ENCODE results near the gene FOSL2.

Gene FOSL2

GRCh38 chr2:28436525-28437051 lies 43.9 kb downstream of the FOSL2 start:
- Histone ChIP-seq H3K4me3 (ENCODE audit: low read length, poor library complexity, severe bottlenecking) (no peak overlapping the region), H3F3A (ENCODE audit: low read depth) (no peaks in the 10 kb centered on the region), H3K79me2 (ENCODE audit: insufficient read depth, low read length) (no peaks in the 10 kb centered on the region), H3K4me1 (ENCODE audit: insufficient read depth, low read length, poor library complexity, severe bottlenecking) (peaks cover 30% of the 10 kb centered on the region), H3K9me2 (replicated peaks; ENCODE audit: low read depth, low read length) (no peaks in the 10 kb centered on the region), H3K36me3 (ENCODE audit: insufficient read depth, low read length) (no peaks in the 10 kb centered on the region), H3K4me2 (ENCODE audit: low read depth, low read length, poor library complexity, severe bottlenecking) (no peak overlapping the region), H2AFZ (ENCODE audit: low read length) (no peak overlapping the region), H4K20me1 (ENCODE audit: insufficient read depth, low read length, poor library complexity, severe bottlenecking) (no peaks in the 10 kb centered on the region), H3K27me3 (ENCODE audit: insufficient read depth, low read length, poor library complexity, severe bottlenecking) (no peaks in the 10 kb centered on the region), H3K9me3 (ENCODE audit: insufficient read depth, low read depth, low read length) (peaks cover 4% of the 10 kb centered on the region; the same call in 1 of the 2 replicates), H3K9ac (ENCODE audit: low read depth, low read length, poor library complexity, severe bottlenecking) (no peak overlapping the region)
- no peak for TF ChIP-seq EZH2phosphoT487 (IDR thresholded peaks at IDR 0.05; ENCODE audit: borderline replicate concordance)
- TF ChIP-seq CTCF (conservative IDR thresholded peaks at IDR 0.05; ENCODE audit: low read length) = no peak

GRCh38 chr2:28437149-28437835 lies 44.6 kb downstream of the FOSL2 start:
- Histone ChIP-seq H3K9me2 (replicated peaks; ENCODE audit: low read depth, low read length) (no peaks in the 10 kb centered on the region), H3K4me2 (ENCODE audit: low read depth, low read length, poor library complexity, severe bottlenecking) (no peak overlapping the region)
- TF ChIP-seq CTCF (conservative IDR thresholded peaks at IDR 0.05; ENCODE audit: low read length) (no peak), EZH2phosphoT487 (IDR thresholded peaks at IDR 0.05; ENCODE audit: borderline replicate concordance) (no peak)

GRCh38 chr2:28437918-28438317 lies 45.3 kb downstream of the FOSL2 start:
- H3K4me1 ChIP-seq (ENCODE audit: insufficient read depth, low read length, poor library complexity, severe bottlenecking) = peaks cover 30% of the 10 kb centered on the region
- no peaks in the 10 kb centered on the region for H3F3A ChIP-seq (ENCODE audit: low read depth)
- H3K9me3 ChIP-seq (ENCODE audit: insufficient read depth, low read depth, low read length) = peaks cover 3% of the 10 kb centered on the region; the same call in 1 of the 2 replicates
- TF ChIP-seq EZH2phosphoT487 (IDR thresholded peaks at IDR 0.05; ENCODE audit: borderline replicate concordance) (no peak), CTCF (conservative IDR thresholded peaks at IDR 0.05; ENCODE audit: low read length) (no peak)
- no peaks in the 10 kb centered on the region for H3K9me2 ChIP-seq (replicated peaks; ENCODE audit: low read depth, low read length)
- H3K4me3 ChIP-seq (ENCODE audit: low read length, poor library complexity, severe bottlenecking) = no peak overlapping the region
- no peaks in the 10 kb centered on the region for H3K27me3 ChIP-seq (ENCODE audit: insufficient read depth, low read length, poor library complexity, severe bottlenecking)
- H3K4me2 ChIP-seq (ENCODE audit: low read depth, low read length, poor library complexity, severe bottlenecking) = no peak overlapping the region
- no peak overlapping the region for H2AFZ ChIP-seq (ENCODE audit: low read length)
- H3K9ac ChIP-seq (ENCODE audit: low read depth, low read length, poor library complexity, severe bottlenecking) = no peak overlapping the region
- H3K79me2 ChIP-seq (ENCODE audit: insufficient read depth, low read length) = no peaks in the 10 kb centered on the region
- no peaks in the 10 kb centered on the region for H4K20me1 ChIP-seq (ENCODE audit: insufficient read depth, low read length, poor library complexity, severe bottlenecking)
- H3K36me3 ChIP-seq (ENCODE audit: insufficient read depth, low read length) = no peaks in the 10 kb centered on the region

More at GRCh38 chr2:28437149-28437835, 44.6 kb downstream of the FOSL2 start:
- no peaks in the 10 kb centered on the region for H3K27me3 ChIP-seq (ENCODE audit: insufficient read depth, low read length, poor library complexity, severe bottlenecking)
- no peak overlapping the region for H3K4me3 ChIP-seq (ENCODE audit: low read length, poor library complexity, severe bottlenecking)
- no peaks in the 10 kb centered on the region for H4K20me1 ChIP-seq (ENCODE audit: insufficient read depth, low read length, poor library complexity, severe bottlenecking)
- no peak overlapping the region for H2AFZ ChIP-seq (ENCODE audit: low read length)
- no peaks in the 10 kb centered on the region for H3F3A ChIP-seq (ENCODE audit: low read depth)
- H3K36me3 ChIP-seq (ENCODE audit: insufficient read depth, low read length) = no peaks in the 10 kb centered on the region
- peaks cover 4% of the 10 kb centered on the region; the same call in 1 of the 2 replicates for H3K9me3 ChIP-seq (ENCODE audit: insufficient read depth, low read depth, low read length)
- H3K9ac ChIP-seq (ENCODE audit: low read depth, low read length, poor library complexity, severe bottlenecking) = no peak overlapping the region
- H3K79me2 ChIP-seq (ENCODE audit: insufficient read depth, low read length) = no peaks in the 10 kb centered on the region
- H3K4me1 ChIP-seq (ENCODE audit: insufficient read depth, low read length, poor library complexity, severe bottlenecking) = peaks cover 30% of the 10 kb centered on the region

Measured in Loucy (cell line).